ENCODE results near the gene ZC3H7A.
"Not testable (repeated sequence)": the region's sequence is repeated elsewhere in the genome, so short reads cannot be mapped to it uniquely, and the experiment has no call there.

Gene ZC3H7A

DNA sequence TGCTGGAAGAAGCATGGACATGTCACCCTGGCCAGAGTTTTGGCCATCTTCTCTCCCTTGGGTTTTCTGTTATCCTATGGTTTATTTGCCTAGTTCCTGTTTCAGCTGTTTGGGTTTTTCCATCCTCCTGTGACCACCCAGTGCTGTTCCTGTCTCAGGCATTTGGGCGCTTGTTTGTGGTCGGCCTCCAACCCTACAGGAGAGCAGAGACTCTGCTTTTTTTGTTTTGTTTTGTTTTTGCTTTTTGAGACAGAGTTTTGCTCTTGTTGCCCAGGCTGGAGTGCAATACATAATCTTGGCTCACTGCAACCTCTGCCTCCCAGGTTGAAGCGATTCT, 3.3 kb upstream of the ZC3H7A start:
- DNase-seq: no peak

GRCh38 chr16:11799509-11800381, 2.7 kb upstream of the ZC3H7A start:
- DNase-seq: peak; percentile 23

DNA sequence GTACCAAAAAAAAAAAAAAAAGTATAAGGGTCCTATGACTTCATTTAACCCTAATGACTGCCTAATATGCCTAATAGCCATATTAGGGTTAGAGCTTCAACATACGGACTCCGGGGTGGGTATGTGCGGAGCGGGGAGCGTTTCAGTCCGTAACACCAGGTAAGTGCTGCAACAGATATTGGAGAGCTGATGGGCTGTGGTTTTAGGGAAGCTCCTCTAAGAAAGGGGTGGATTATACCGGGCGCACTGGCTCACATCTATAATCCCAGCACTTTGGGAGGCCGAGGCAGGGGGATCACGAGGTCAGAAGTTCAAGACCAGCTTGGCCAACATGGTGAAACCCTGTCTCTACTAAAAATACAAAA, 1.9 kb upstream of the ZC3H7A start:
- no peak for DNase-seq

DNA sequence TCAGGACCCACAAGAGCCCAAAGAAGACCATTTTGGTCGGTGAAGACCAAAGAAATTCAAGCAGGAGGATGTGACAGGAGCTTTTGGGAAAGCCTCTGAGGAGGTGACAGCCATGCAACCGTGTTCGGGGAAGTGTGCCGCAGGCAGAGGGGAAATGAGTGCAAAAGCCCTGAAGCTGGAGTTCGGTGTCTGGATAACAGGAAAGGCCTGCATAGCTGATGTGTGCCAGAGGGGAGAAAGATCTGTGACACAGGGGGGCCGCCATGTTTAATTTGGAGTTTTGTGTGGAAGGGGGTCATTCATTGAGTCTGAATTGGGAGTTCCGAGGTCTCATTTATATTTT, 870 bp upstream of the ZC3H7A start:
- peak; percentile 37 for DNase-seq

DNA sequence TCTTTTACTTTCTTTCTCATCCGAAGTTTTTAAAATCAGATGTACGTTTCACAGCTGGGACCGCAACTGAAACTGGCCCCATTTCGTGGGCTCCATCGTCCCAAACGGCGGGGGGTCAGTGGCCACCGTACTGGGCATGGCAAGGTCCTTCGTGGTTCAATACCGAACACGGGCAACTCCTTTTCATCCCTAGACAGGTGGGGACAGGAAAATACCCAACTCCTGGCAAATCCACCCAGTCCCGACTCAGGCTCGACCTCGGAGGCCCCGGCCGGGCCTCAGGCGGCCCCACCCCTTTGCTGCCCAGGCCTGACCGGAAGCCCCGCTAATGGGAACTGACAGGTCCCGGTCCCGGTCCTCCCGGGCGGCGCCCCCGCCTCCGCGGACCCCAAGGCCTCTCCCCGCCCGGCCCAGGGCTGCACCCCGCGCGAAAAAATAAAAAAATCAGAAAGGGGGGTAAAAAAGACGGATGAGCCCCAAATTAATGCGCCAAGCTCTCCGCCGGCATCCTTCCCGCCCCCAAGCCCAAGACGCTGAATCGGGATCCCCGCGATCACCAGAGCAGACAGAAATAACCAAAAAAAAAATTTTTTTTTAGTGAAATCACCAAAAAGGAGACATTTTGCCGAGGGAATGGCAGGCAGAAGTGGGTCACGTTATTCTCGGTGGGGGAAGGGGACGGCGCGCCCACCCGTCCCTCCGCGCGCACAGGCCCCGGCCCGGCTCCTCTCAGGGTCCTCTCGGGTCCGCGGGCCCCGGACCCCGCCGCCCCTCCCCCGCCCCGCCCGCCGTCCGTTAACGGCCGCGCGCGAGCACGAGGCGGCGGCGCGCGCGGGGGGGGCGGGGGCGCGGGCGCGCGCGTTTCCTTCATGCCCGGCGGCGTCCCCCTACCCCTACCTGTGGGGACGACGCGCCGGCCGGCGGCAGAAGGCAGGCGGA, 562 bp downstream of the ZC3H7A start:
- peak; percentile 37 for DNase-seq

DNA sequence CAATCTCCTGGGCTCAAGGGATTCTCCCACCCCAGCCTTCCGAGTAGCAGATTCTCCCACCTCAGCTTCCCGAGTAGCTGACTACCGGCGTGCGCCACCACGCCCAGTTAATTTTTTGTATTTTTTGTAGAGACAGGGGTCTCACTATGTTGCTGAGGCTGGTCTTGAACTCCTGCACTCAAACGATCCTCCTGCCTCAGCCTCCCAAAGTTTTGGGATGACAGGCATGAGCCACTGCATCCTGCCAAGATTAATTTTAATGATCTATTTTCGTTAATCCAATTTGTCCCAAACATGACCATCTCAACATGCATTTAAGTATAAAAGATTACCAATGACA, 1.2 kb downstream of the ZC3H7A start:
- DNase-seq: no peak

DNA sequence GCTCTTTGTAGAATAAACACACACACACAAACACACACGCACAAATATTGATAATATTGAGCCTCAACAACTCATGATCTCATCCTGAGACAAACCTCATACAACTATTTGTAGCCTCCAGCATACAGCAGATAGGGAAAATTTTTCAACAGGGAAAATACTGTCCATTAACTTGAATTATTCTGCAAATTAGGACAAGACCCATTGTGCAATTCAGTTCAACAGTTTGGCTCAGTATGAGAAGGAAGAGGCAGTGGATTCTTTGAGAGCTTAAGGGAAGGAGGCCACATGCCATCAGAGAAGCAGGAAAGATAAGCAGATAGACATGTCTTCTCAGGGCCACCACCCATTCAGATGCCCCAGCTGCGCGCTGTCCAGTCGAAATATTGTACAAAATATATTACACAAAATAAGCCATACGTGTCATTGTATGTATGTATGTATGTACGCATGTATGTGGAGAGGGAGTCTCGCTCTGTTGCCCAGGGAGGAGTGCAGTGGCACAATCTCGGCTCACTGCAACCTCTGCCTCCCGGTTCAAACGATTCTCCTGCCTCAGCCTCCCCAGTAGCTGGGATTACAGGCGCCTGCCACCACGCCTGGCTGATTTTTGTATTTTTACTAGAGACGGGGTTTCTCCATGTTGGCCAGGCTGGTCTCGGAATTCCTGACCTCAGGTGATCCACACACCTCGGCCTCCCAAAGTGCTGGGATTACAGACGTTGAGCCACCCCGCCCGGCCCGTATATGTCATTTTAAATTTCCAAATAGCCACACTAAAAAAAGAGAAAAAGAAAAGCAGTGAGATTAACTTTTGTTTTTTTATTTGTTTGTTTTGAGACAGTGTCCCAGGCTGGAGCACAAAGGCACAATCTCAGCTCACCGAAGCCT, 1.8 kb downstream of the ZC3H7A start:
- DNase-seq: no peak

- DNase-seq: no peak
These were observed 2.6 kb downstream of the ZC3H7A start for GRCh38 chr16:11794447-11794846.

GRCh38 chr16:11793840-11794239, 3.2 kb downstream of the ZC3H7A start:
- DNase-seq: no peak

DNA sequence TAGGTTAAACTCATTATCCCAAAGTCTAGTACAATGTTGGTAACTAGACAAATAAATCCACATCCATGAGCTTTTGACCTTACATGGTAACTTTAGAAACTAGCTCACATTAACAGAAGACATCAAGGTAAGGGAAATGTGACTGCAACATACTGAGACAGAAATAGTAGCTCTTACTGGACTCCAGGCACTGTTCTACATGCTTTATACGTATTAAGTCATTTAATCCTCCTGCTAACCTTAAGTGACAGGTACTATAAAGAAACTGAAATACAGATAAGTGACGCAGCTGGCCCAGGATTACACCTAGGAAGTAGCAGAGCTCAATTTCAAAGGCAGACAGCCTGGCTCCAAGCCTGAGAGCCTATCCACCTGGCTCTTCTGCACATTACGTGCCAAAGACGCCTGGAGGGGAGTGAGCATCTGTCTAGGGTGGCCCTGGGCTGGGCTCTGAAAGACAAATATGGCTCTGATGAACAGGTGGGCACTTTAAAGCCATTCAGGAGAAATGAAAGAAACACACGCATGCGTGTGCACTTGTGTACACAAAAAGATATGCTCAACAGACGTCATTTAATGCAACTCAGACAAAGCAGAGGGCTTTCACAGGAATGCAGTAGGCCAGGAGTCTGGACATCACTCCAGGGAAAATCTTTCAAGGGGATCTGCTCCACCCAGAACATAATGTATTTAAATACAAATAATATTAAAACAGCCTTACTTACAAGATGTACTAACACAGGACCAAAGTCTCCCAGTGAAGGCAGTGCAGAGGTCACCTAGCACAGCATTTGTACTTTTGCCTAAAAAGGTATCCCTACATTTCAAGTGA, 4.4 kb downstream of the ZC3H7A start:
- DNase-seq: no peak

DNA sequence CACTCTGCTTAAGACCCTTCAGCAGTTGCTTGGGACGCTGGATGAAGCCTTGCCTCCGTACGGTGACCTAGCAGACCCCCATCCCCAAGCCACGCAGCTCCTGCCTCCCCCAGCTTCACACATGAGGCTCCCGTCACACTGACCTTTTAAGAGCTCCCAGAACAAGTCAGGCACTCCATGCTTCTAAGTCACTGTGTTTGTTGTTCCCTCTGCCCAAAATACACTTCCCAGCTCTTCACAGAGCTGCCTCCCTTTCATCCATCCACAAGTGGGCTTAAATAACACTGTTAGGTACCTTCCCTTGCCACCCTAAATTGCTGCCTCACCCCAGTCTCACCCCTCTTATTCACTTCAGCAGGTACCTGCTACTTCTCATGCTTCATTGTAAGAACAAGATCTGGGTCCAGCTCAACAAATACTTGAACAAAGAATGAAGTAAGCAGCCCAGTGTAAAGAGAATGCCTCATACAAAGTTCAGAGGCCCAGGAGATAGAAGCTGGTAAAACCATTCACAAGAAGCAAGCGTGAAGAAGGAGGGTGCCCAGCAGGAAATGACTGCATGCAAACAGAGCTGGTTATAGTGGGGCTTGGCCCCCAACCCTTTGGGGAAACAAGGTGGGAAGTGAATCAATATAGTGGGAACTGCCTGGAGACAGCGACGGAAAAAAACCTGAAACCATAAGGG, 5.8 kb downstream of the ZC3H7A start:
- no peak for DNase-seq

DNA sequence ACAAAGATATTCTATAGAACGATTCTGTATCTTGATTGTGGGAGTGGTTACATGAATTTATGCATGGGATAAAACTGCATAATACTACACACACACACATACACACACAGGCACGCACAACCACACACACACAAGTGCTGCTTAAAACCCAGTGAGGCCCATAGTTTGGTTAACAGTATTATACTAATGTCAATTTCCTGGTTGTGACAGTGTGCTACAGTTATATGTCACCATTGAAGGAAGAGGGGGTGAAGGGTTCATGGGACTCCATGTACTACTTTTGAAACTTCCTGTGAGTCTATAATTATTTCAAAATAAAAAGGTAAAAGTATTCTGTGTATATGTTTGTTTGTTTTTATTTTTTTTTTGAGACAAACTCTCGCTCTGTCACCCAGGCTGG, 8.1 kb downstream of the ZC3H7A start:
- no peak for DNase-seq

- not testable (repeated sequence) for DNase-seq
These were observed 12.0 kb downstream of the ZC3H7A start for GRCh38 chr16:11784980-11785599.

DNA sequence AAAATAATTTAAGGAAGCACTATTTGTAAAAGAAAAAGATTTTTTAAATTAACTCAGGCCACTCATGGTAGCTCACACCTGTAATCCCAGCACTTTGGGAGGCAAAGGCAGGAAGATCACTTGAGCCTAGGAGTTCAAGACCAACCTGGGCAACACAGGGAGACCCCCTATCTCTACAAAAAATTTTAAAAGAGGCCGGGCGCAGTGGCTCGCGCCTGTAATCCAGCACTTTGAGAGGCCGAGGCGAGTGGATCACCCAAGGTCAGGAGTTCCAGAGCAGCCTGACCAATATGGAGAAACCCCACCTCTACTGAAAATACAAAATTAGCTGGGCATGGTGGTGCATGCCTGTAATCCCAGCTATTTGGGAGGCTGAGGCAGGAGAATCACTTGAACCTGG, 12.7 kb downstream of the ZC3H7A start:
- DNase-seq: not testable (repeated sequence)

DNA sequence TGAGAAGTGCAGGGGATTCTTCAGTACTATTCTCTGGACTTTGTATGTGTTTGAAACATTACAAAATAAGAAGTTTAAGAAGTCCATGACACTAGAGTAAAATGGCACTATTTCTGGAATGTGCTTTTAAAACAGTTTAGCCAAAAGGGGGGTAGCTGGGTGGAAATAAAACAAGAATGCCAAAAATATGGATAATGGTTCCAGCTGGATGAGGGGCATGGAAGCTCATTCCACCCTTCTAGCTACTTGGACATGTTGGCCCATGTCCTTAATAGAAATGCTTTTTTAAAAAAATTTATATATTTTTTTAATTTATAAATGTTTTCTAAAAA, 13.1 kb downstream of the ZC3H7A start:
- DNase-seq: no peak

DNA sequence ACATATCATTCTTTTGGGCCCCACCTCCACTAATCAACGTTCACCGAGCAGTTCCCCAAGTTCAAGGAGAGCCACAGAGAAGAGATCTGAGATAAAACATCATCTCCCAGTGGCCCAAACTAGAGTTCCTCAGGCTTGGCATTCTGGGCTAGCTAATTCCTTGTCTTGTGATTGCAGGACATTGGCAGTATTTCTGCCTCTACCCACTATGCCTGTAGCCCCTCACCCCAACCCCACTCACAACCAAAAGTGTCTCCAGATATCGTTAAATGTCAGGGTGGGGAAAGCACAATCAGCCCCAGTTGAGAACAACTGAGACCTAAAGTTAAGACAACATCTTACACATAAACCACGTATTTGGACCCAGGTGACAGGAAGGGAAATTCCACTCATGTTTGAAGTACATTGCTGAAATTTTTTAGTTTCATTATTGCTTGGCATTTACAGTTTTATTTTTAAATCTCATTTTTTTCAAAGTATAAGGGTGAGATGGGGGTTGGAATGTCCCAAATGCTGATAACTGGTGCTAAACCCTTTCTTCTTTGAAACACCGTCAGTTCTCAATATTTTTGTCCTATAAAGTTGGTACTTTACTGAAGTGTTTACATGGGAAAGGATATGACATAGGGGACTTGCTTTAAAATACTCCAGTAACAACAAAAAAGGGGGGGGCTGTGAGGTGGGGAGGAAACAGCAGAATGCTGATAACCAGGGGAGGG, 13.6 kb downstream of the ZC3H7A start:
- peak; percentile 48 for DNase-seq

DNA sequence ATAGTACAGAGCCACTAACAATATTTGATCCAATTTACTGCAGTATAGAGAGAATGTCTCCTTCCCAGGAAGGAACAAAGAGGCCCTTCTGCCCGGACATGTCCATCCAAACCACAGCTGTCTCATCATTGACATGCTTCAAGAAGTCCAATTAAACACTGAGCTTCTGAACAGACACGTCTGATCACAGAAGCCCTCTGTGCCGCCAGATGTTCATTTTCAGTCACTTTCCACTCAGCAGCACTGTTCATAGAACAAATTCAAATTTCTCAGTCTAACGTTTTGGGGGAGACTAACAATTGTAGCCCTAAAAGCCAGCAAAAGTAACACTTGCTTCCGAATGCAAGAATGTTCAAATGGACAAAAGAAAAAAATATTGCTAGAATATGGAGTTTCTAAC, 15.3 kb downstream of the ZC3H7A start:
- no peak for DNase-seq

GRCh38 chr16:11780991-11781680, 15.9 kb downstream of the ZC3H7A start:
- DNase-seq: no peak

- DNase-seq: no peak
These were observed 18.0 kb downstream of the ZC3H7A start for GRCh38 chr16:11779074-11779473.

GRCh38 chr16:11774065-11774626, 22.9 kb downstream of the ZC3H7A start:
- no peak for DNase-seq
